K562 (cell line): ENCODE measurements around the gene ABCG2.

Experiments used
- CTCF ChIP-seq, 3 experiments: IDR thresholded peaks in 2 of 3; conservative IDR thresholded peaks in 1 of 3; 2 replicates each; pipeline ENCODE4 v1.5.1; 2011 to 2012; ENCODE audit warnings: low read length in 3 of 3, mild to moderate bottlenecking in 3 of 3, control low read depth in 2 of 3, improper control_type of control experiment in 1 of 3, inconsistent platforms in 1 of 3, low read depth in 1 of 3, mixed read lengths in 1 of 3, moderate library complexity in 1 of 3; ENCODE audit not compliant: insufficient read depth in 2 of 3
- EZH2 ChIP-seq: IDR thresholded peaks from 2 replicates; pipeline ENCODE4 v1.6.1; 2012; ENCODE audit warnings: low read depth, mild to moderate bottlenecking, inconsistent platforms, low read length, borderline replicate concordance
- FOXJ3 ChIP-seq: sonication (generic); formaldehyde crosslinking; IDR thresholded peaks from 2 replicates; pipeline ENCODE4 v1.4.0; 2020; ENCODE audit warnings: mild to moderate bottlenecking, missing genetic modification reagents
- MTA1 ChIP-seq: fragments of 450-650 bp; IDR thresholded peaks from 2 replicates; pipeline ENCODE4 v1.6.1; 2017; ENCODE audit warnings: borderline replicate concordance
- NRF1 ChIP-seq, 2 experiments: fragments of 450-650 bp; IDR thresholded peaks in 1 of 2; conservative IDR thresholded peaks in 1 of 2; 2 replicates each; pipeline ENCODE4 v1.6.1; 2014; ENCODE audit warnings: mild to moderate bottlenecking in 2 of 2
- POLR2A ChIP-seq: fragments of 450-650 bp; conservative IDR thresholded peaks from 2 replicates; pipeline ENCODE4 v1.6.1; 2016
- PYGO2 ChIP-seq: fragments of 450-650 bp; IDR thresholded peaks from 2 replicates; pipeline ENCODE4 v1.6.1; 2016; ENCODE audit warnings: mild to moderate bottlenecking, missing genetic modification characterization, moderate library complexity, missing compliant biosample characterization
- RBM22 ChIP-seq: fragments of 200-400 bp; formaldehyde crosslinking; IDR thresholded peaks from 2 replicates; pipeline ENCODE4 v1.6.1; 2018; ENCODE audit warnings: low read length, low read depth; ENCODE audit not compliant: poor library complexity, severe bottlenecking
- RCOR1 ChIP-seq, 2 experiments: IDR thresholded peaks; 2 replicates each; pipeline ENCODE4 v1.6.1; 2012; ENCODE audit warnings: low read depth in 2 of 2, low read length in 2 of 2, borderline replicate concordance in 1 of 2, improper control_type of control experiment in 1 of 2
- REST ChIP-seq, 2 experiments: fragments of 450-650 bp; formaldehyde crosslinking in 1 of 2; IDR thresholded peaks; 2 replicates each; pipeline versions ENCODE4 v1.4.0 to v1.6.1; 2014 to 2020; ENCODE audit warnings: mild to moderate bottlenecking in 2 of 2, borderline replicate concordance in 1 of 2, low read depth in 1 of 2
- TCF7L2 ChIP-seq: fragments of 150-350 bp; IDR thresholded peaks from 2 replicates; pipeline ENCODE4 v1.6.1; 2016; ENCODE audit warnings: low read depth, mild to moderate bottlenecking, low read length, moderate library complexity
- USF2 ChIP-seq: sonication (generic); formaldehyde crosslinking; IDR thresholded peaks from 2 replicates; pipeline ENCODE4 v1.5.0; 2020; ENCODE audit warnings: missing genetic modification reagents
- ZKSCAN1 ChIP-seq: fragments of 150-350 bp; IDR thresholded peaks from 2 replicates; pipeline ENCODE4 v1.6.1; 2016; ENCODE audit warnings: low read depth, low read length
- TF ChIP-seq, protein P1 (sequence below): fragments of 250-450 bp; sonication (Bioruptor Pico); IDR thresholded peaks from 2 replicates; pipeline ENCODE4 v1.5.0; 2020; ENCODE audit warnings: mild to moderate bottlenecking, borderline replicate concordance

- no peak for TF ChIP-seq NRF1 (conservative IDR thresholded peaks at IDR 0.05 in 1 of 2, IDR thresholded peaks at IDR 0.05 in 1 of 2)
- no peak for TF ChIP-seq FOXJ3 (CRISPR knock-in tag)
- no peak for TF ChIP-seq CTCF (IDR thresholded peaks at IDR 0.05 in 2 of 3, conservative IDR thresholded peaks at IDR 0.05 in 1 of 3; ENCODE audit: insufficient read depth in 2 of 3, low read depth in 1 of 3, low read length in 3 of 3)
- no peak for TF ChIP-seq USF2 (CRISPR knock-in tag)
- TF ChIP-seq ZKSCAN1 = no peak
- TF ChIP-seq, protein P1, sequence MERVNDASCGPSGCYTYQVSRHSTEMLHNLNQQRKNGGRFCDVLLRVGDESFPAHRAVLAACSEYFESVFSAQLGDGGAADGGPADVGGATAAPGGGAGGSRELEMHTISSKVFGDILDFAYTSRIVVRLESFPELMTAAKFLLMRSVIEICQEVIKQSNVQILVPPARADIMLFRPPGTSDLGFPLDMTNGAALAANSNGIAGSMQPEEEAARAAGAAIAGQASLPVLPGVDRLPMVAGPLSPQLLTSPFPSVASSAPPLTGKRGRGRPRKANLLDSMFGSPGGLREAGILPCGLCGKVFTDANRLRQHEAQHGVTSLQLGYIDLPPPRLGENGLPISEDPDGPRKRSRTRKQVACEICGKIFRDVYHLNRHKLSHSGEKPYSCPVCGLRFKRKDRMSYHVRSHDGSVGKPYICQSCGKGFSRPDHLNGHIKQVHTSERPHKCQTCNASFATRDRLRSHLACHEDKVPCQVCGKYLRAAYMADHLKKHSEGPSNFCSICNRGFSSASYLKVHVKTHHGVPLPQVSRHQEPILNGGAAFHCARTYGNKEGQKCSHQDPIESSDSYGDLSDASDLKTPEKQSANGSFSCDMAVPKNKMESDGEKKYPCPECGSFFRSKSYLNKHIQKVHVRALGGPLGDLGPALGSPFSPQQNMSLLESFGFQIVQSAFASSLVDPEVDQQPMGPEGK (CRISPR knock-in tag) = no peak
- no peak for TF ChIP-seq MTA1
- no peak for TF ChIP-seq EZH2
- TF ChIP-seq RCOR1 (IDR thresholded peaks at IDR 0.05; ENCODE audit: borderline replicate concordance in 1 of 2, low read depth in 2 of 2, low read length in 2 of 2) = no peak
- TF ChIP-seq RBM22 = no peak
- TF ChIP-seq POLR2A = no peak
- TF ChIP-seq TCF7L2 = no peak
- no peak for TF ChIP-seq PYGO2
- no peak for TF ChIP-seq REST (IDR thresholded peaks at IDR 0.05; ENCODE audit: borderline replicate concordance)
- TF ChIP-seq REST (CRISPR knock-in tag; IDR thresholded peaks at IDR 0.05; ENCODE audit: low read depth) = no peak
Measured at GRCh38 chr4:88158038-88158488, 376 bp downstream of the ABCG2 start.
